ENCODE measurements around the gene ATR.

DNA sequence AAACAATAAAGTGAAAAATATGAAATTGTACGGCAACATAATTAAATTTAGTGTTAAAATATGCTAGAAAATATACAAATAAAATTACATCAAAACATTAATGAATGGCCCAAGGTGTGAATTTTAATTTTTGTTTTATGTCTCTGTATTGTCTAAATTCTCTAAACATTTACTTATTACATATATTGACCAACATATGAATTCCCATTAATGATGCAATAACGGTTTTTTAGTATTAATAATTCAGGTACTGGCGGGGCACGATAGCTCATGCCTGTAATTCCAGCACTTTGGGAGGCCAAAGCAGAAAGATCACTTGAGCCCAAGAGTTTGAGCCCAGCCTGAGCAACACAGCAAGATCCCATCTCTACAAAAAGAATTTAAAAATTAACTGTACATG is 110.1 kb downstream of the ATR start:
- TF ChIP-seq, protein P1, sequence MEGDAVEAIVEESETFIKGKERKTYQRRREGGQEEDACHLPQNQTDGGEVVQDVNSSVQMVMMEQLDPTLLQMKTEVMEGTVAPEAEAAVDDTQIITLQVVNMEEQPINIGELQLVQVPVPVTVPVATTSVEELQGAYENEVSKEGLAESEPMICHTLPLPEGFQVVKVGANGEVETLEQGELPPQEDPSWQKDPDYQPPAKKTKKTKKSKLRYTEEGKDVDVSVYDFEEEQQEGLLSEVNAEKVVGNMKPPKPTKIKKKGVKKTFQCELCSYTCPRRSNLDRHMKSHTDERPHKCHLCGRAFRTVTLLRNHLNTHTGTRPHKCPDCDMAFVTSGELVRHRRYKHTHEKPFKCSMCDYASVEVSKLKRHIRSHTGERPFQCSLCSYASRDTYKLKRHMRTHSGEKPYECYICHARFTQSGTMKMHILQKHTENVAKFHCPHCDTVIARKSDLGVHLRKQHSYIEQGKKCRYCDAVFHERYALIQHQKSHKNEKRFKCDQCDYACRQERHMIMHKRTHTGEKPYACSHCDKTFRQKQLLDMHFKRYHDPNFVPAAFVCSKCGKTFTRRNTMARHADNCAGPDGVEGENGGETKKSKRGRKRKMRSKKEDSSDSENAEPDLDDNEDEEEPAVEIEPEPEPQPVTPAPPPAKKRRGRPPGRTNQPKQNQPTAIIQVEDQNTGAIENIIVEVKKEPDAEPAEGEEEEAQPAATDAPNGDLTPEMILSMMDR (IDR thresholded peaks at IDR 0.05) = no peak
- TF ChIP-seq POLR2A (IDR thresholded peaks at IDR 0.05) (no peak), POLR2AphosphoS5 (IDR thresholded peaks at IDR 0.05) (no peak)
